Kidney (tissue), 14 donors: ENCODE data around the gene XPA. TPM values are rescaled to one million over a fixed set of nuclear protein-coding genes. Genes with fewer than 3 reads are reported as not detected.

Experiments
- DNase-seq, 5 donors: peaks; one replicate each; pipeline ENCODE4 v3.0.0-alpha.2; 2013 to 2020
- FAIRE-seq: peaks from 2 replicates; lab custom pipeline; 2012; peaks lifted over from hg19 to GRCh38; lab: Jason Lieb, UNC
- H3K27ac ChIP-seq, 2 donors: one replicate each; pipeline ENCODE4 v1.7.0; 2013; ENCODE audit warnings: low read depth in 2 of 2, low read length in 2 of 2, inconsistent platforms in 1 of 2
- H3K27me3 ChIP-seq: one replicate; pipeline ENCODE4 v1.7.1; 2013; ENCODE audit warnings: low read length, inconsistent platforms; ENCODE audit not compliant: control insufficient read depth, insufficient read depth
- H3K36me3 ChIP-seq, 3 donors: one replicate each; pipeline versions ENCODE4 v1.7.0 to v1.7.1; 2013; ENCODE audit warnings: low read length in 3 of 3, control low read depth in 1 of 3, inconsistent platforms in 1 of 3; ENCODE audit not compliant: insufficient read depth in 3 of 3, control insufficient read depth in 2 of 3
- H3K4me1 ChIP-seq, 3 donors: one replicate each; pipeline versions ENCODE4 v1.7.0 to v1.7.1; 2013; ENCODE audit warnings: low read length in 3 of 3, inconsistent platforms in 1 of 3, low read depth in 1 of 3; ENCODE audit not compliant: control insufficient read depth in 2 of 3, insufficient read depth in 2 of 3
- H3K4me3 ChIP-seq, 3 donors: one replicate each; pipeline versions ENCODE4 v1.7.0 to v1.8.1; 2013; ENCODE audit warnings: low read length in 3 of 3, control low read depth in 1 of 3, inconsistent platforms in 1 of 3
- H3K9ac ChIP-seq, 3 donors: one replicate each; pipeline versions ENCODE4 v1.7.0 to v1.7.1; 2013; ENCODE audit warnings: low read length in 3 of 3, control low read depth in 1 of 3, inconsistent platforms in 1 of 3
- H3K9me3 ChIP-seq, 3 donors: one replicate each; pipeline versions ENCODE4 v1.7.0 to v1.7.1; 2013; ENCODE audit warnings: low read length in 3 of 3, control low read depth in 1 of 3, inconsistent platforms in 1 of 3; ENCODE audit not compliant: control insufficient read depth in 2 of 3, insufficient read depth in 1 of 3
- intact Hi-C: fragments of 100-400 bp; cut with DNase I; formaldehyde crosslinking; loops from one replicate; pipeline ENCODE4 v1.11.1; 2022
- polyA plus RNA-seq: library from polyadenylated mRNA; stranded (reverse); fragments of 350-450 nt; fragmentation: Illumina TruSeq; extraction: RNeasy Lipid Tissue Mini Kit (QIAGEN cat#74804); gene quantifications from one replicate; pipeline ENCODE4 v1.2.3, GENCODE V29; 2014; ENCODE audit warnings: low read depth, low replicate concordance; ENCODE audit not compliant: insufficient read depth
- total RNA-seq: library from RNA; stranded (reverse); fragmentation: NEBNext Ultra II Directional; extraction: Animal tissue kit (Norgen Biotek cat#: 25700); gene quantifications from one replicate; pipeline ENCODE4 v1.2.1, GENCODE V29; 2021
- TF ChIP-seq, protein P1 (sequence below): IDR thresholded peaks from 3 replicates; pipeline ENCODE4 v1.5.1; 2012; ENCODE audit warnings: mild to moderate bottlenecking, moderate library complexity, borderline replicate concordance; ENCODE audit not compliant: insufficient read depth; ENCODE audit errors: extremely low read depth
- donor health status: control.
- donor health status: control.
- donor health status: control.
- donor health status: control.
- donor health status: control.
- donor health status: DM: yes; HTN: yes; CAD: no.
- donor health status: Normal renal cell carcinoma (clear cell type).

Gene XPA
- total and polyA plus RNA-seq, 2 donors from 2014 or later: 17.7 to 26.3 TPM

DNA sequence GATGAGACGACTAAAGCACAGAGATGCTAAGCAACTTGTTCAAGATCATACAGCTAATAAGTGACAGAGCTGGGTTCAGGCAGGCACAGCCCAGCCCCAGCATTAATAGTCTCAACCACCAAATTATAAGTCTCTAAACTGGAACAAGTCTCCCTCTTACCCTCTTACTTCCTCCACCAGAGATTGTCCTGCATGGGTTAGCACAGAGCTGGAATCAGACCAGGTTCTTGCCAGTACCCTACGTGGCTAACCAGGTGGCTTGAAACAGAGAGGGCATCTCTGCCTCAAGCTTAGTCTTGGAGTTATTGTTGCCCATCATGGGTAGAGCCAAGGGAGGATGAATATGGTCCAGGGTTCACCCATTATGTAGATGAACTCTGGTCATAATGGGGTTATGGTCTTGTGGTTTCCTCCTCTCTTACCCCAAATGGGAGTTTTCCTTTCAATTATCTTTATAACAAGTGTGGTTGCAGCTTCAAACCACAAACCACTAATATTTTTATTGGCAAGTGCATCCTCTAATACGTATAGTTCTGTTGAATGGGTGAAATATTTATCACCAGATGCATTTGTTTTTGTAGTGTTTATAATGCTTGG lies 8.3 kb upstream of the XPA start:
- FAIRE-seq: no peak
- Histone ChIP-seq H3K27me3 (no peaks in the 10 kb centered on the region), H3K27ac (no peak overlapping the region), H3K4me3 (no peak overlapping the region), H3K36me3 (no peaks in the 10 kb centered on the region), H3K9ac (no peak overlapping the region), H3K9me3 (no peaks in the 10 kb centered on the region), H3K4me1 (peaks cover 0 to 18% (median 7%) of the 10 kb centered on the region in 3 donors)
- TF ChIP-seq, protein P1, sequence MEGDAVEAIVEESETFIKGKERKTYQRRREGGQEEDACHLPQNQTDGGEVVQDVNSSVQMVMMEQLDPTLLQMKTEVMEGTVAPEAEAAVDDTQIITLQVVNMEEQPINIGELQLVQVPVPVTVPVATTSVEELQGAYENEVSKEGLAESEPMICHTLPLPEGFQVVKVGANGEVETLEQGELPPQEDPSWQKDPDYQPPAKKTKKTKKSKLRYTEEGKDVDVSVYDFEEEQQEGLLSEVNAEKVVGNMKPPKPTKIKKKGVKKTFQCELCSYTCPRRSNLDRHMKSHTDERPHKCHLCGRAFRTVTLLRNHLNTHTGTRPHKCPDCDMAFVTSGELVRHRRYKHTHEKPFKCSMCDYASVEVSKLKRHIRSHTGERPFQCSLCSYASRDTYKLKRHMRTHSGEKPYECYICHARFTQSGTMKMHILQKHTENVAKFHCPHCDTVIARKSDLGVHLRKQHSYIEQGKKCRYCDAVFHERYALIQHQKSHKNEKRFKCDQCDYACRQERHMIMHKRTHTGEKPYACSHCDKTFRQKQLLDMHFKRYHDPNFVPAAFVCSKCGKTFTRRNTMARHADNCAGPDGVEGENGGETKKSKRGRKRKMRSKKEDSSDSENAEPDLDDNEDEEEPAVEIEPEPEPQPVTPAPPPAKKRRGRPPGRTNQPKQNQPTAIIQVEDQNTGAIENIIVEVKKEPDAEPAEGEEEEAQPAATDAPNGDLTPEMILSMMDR: no peak
- DNase-seq: no peak
- intact Hi-C loops: no loop called here

DNA sequence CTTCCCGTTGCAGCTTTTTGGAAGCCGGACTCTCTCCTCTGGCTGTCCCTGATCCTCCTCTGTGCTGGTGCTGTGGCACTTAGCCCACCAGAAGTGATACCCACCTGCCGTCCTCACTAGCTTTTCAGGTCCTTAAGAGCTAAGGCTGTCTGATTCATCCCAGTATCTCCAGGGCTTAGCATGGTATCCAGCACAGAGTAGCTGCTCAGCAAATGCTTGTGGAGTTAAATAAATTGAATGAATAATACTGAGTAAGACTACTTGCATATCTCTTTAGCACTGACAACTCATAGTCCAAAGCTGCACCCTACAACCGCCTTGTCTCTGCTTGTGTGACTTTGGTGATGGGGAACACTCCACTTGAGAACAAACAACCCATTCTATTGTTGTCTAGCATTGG lies 7.7 kb upstream of the XPA start:
- H3K4me1 ChIP-seq: peaks cover 0 to 18% (median 7%) of the 10 kb centered on the region in 3 donors
- H3K27ac ChIP-seq: peak overlapping the region in 1 of 2 donors; percentile 85
- DNase-seq: no peak
- H3K4me3 ChIP-seq: no peak overlapping the region
- FAIRE-seq: no peak
- intact Hi-C loops: no loop called here
- TF ChIP-seq, protein P1: no peak
- H3K36me3 ChIP-seq: no peaks in the 10 kb centered on the region
- no peaks in the 10 kb centered on the region for H3K9me3 ChIP-seq
- H3K9ac ChIP-seq: no peak overlapping the region
- H3K27me3 ChIP-seq: no peaks in the 10 kb centered on the region

DNA sequence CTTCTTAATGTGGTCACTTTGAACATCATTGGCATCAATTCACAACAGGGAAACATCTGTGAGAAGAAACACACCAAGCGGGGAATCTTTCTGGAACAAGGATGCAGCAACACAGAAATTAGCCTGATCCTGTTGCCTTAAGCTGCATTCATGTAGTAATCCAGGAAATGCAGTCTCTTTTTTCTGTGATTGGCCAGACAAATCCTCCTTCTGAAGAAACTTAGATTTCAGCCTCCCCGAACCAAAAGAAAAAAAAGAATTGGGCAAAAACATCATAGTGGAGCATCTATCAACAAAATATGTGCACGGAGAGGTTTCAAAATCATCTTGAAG lies 7.2 kb upstream of the XPA start:
- Histone ChIP-seq H3K9ac (no peak overlapping the region), H3K4me1 (peaks cover 0 to 18% (median 7%) of the 10 kb centered on the region in 3 donors), H3K27ac (peak overlapping the region; percentile 79 to 85), H3K36me3 (no peaks in the 10 kb centered on the region), H3K4me3 (no peak overlapping the region), H3K9me3 (no peaks in the 10 kb centered on the region), H3K27me3 (no peaks in the 10 kb centered on the region)
- TF ChIP-seq, protein P1: no peak
- intact Hi-C loops: no loop called here
- FAIRE-seq: no peak
- DNase-seq: no peak
